Measurements from ENCODE around the gene LYRM7.

DNA sequence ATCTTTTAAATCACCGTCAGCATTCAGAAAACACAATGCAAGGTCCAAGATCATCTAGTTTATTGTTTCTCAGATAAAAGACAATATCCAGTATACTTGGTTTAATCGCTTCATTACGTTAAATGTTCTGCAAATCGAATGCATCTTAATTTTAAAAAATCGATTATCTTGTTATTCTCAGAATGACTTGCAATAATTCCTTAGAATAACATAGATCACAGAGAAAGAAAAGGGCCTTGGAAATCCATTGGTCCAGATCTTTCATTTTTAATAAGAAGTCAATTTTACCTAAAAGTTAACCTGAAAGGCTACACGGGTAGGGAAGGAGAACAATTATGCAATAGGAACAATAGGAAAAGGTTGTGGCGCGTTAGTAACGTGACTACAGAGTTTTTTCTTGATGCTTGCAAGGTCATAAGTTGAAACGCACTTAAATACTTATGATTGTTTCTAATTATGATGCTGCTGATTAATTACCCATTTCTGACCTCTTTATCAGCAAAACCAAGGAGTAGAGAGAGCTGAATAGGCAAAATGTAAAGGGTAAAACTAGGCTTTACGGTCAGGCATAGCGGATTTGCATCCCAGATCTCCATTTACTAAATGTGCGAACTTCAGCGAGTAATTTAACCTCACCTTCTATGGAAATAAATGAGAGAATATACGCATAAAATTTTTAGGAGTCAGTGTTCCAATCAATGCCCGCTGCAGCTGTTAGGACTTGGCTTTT lies 769 bp upstream of the LYRM7 start:
- TF ChIP-seq CTCF (conservative IDR thresholded peaks at IDR 0.05; ENCODE audit: low read depth, low read length) (no peak), EZH2phosphoT487 (IDR thresholded peaks at IDR 0.05; ENCODE audit: borderline replicate concordance, low read length) (no peak)

All from PC-3 (cell line).